Measurements from ENCODE around the gene AKT2. TPM values are rescaled to one million over a fixed set of nuclear protein-coding genes. Genes with fewer than 3 reads are reported as not detected.

Gene AKT2
- total RNA-seq, 2 experiments from 2014 or later = 137 to 139 TPM

DNA sequence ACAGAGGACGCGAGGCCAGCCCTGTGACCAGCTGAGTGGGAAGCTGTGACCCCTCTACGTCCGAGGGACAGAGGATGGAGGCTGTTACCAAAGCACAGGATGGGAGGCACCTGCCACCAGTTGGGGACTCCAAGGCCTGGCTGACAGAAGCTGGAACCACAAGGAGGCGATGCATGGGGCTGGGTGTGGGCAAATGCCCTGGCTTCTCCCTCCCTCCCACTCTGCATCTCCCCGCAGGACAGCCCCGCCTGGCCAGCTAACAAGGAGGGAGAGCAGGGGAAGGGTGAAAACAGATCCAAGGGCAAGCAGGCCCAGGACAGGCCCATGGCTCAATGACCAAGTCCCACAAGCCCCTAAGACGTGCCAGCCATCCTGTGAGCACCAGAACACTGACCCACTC lies 28.6 kb downstream of the AKT2 start:
- H3K4me3 Mint-ChIP-seq = no peak overlapping the region
- no peaks in the 10 kb centered on the region for H3K27me3 Mint-ChIP-seq (ENCODE audit: low read depth)
- no peak for DNase-seq
- H3K9me3 Mint-ChIP-seq (ENCODE audit: insufficient read depth) = no peaks in the 10 kb centered on the region
- no peak for ATAC-seq
- peaks cover 3% of the 10 kb centered on the region for H3K4me1 Mint-ChIP-seq (ENCODE audit: low read depth)
- peaks cover 38% of the 10 kb centered on the region for H3K36me3 Mint-ChIP-seq (ENCODE audit: low read depth)
- no peak overlapping the region for H3K27ac Mint-ChIP-seq
- ChIA-PET CTCF (interaction anchor here (0.7 kb wide), 1 partner anchor 91 kb away, joined by 3 read pairs; no protein-coding TSS in a partner anchor), POLR2A (interaction anchor here (0.6 kb wide), 1 partner anchor 80 kb away, joined by 3 read pairs; no protein-coding TSS in a partner anchor)

DNA sequence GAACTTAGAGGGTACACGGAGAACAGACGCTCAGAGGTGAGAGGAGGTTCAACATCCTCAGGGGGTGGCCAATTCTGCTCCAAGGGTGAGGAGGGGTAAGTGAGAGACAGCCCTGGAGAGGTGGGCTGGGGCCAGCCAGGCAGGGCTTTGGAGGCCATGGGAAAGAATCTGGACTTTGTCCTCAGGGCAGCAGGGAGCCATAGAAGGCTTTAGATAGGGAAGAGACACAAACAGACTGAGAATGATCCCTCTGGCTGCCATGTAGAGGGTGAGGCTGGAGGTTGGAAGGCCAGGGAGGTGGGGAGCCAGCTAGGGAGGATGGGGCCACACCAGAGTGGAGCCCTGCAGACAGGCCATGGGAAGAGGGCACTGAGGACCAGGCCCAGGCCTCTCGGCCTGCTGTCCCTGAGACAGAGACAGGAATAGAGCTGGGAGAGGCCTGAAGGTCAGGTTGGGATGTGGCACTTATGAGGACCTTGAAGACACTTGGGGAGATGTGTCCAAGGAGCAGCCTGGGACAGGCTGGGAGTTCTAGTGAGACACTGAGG lies 29.5 kb downstream of the AKT2 start:
- H3K27ac Mint-ChIP-seq = peak overlapping the region; percentile 3
- ChIA-PET POLR2A (interaction anchor here (0.6 kb wide), 1 partner anchor 29 kb away, joined by 3 read pairs; no protein-coding TSS in a partner anchor), CTCF (no interaction called here)
- no peak for ATAC-seq
- peaks cover 33% of the 10 kb centered on the region for H3K36me3 Mint-ChIP-seq (ENCODE audit: low read depth)
- no peaks in the 10 kb centered on the region for H3K9me3 Mint-ChIP-seq (ENCODE audit: insufficient read depth)
- no peaks in the 10 kb centered on the region for H3K27me3 Mint-ChIP-seq (ENCODE audit: low read depth)
- no peak for DNase-seq
- peaks cover 3% of the 10 kb centered on the region for H3K4me1 Mint-ChIP-seq (ENCODE audit: low read depth)
- no peak overlapping the region for H3K4me3 Mint-ChIP-seq

DNA sequence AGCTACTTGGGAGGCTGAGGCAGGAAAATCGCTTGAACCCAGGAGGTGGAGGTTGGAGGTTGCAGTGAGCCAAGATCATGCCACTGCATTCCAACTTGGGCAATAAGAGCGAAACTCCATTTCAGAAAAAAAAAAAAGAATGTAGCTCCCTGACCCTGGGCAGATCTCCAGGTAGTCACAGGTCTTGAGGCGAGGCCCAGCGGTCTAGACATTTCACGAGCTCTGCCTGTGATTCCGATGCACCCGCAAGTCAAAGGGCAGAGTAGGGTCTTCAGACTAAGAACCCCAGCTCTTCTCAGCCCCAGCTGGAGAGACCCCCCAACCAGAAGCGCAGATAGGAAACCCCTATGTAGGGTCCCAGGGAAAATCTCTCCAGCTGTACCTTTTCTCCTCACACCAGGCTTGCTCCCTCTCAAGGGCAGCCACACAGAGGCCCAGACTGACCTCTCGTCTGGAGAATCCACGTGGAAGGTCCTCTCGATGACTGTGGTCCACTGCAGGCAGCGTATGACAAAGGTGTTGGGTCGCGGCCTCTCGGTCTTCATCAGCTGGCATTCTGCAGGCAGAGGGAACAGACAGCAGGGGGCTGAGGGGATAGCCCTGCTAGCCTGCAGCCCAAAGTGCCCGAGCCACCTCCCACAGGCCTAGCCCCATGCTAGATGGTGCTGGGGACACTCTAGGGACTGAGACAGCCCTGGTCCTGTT lies 30.3 kb downstream of the AKT2 start:
- Mint-ChIP-seq H3K36me3 (ENCODE audit: low read depth) (peaks cover 36% of the 10 kb centered on the region), H3K4me1 (ENCODE audit: low read depth) (peaks cover 3% of the 10 kb centered on the region), H3K9me3 (ENCODE audit: insufficient read depth) (no peaks in the 10 kb centered on the region), H3K27ac (no peak overlapping the region), H3K4me3 (no peak overlapping the region), H3K27me3 (ENCODE audit: low read depth) (no peaks in the 10 kb centered on the region)
- no peak for DNase-seq
- ChIA-PET POLR2A (no interaction called here), CTCF (interaction anchor here (1.1 kb wide), 1 partner anchor 51 kb away, joined by 3 read pairs; no protein-coding TSS in a partner anchor)
- no peak for ATAC-seq

DNA sequence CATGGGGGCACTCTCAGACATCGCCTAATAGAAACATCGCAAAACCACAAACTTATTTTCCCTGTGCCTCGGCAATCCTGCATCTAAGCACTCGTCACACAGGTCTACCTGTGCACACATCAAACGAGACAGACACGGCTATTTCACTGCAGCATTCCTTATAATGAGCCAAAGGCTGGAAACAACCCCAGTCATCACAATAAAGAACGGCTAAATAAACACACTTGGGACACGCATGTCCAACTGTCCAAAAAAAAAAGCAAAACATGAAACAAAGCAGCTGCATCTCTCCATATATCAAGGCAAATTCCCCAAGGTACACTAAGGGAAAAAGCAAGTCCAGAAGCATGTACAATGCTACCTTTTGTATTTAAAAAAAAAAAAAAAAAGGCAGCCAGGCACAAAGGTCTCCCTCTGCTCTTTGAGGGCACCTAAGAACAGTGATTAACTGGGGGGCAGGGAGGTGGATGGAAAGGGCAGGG lies 31.5 kb downstream of the AKT2 start:
- Mint-ChIP-seq H3K9me3 (ENCODE audit: insufficient read depth) (no peaks in the 10 kb centered on the region), H3K4me3 (no peak overlapping the region), H3K36me3 (ENCODE audit: low read depth) (peaks cover 39% of the 10 kb centered on the region), H3K4me1 (ENCODE audit: low read depth) (peaks cover 5% of the 10 kb centered on the region), H3K27ac (no peak overlapping the region), H3K27me3 (ENCODE audit: low read depth) (no peaks in the 10 kb centered on the region)
- DNase-seq = no peak
- POLR2A ChIA-PET = no interaction called here
- CTCF ChIA-PET = interaction anchor here (1.0 kb wide), 2 partner anchors 35 to 112 kb away, joined by 3 read pairs; partner anchors contain the start of gene TTC9B
- ATAC-seq = no peak

DNA sequence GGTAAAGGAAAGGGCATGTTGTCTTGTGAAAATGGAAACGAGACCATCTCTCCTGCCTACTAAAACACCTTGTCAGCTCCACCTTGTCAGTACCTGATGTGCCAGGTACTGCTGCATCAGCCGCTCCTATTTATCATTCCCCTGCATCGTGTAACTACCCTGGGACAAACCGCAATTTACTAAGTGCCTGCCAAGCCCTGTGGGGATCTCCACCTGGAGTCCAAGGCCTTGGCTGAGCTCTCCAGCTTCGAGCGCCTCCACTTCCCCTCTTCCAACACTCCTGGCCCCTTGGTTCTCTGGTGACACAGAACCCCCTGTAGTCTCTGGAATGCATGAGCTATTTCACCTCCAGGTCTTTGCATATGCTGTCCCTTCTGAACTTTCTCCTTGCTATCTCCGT lies 32.8 kb downstream of the AKT2 start:
- H3K4me3 Mint-ChIP-seq = no peak overlapping the region
- DNase-seq (no peak), ATAC-seq (no peak)
- peaks cover 35% of the 10 kb centered on the region for H3K36me3 Mint-ChIP-seq (ENCODE audit: low read depth)
- ChIA-PET POLR2A (no interaction called here), CTCF (no interaction called here)
- no peak overlapping the region for H3K27ac Mint-ChIP-seq
- peaks cover 3% of the 10 kb centered on the region for H3K4me1 Mint-ChIP-seq (ENCODE audit: low read depth)
- H3K9me3 Mint-ChIP-seq (ENCODE audit: insufficient read depth) = no peaks in the 10 kb centered on the region
- H3K27me3 Mint-ChIP-seq (ENCODE audit: low read depth) = no peaks in the 10 kb centered on the region

DNA sequence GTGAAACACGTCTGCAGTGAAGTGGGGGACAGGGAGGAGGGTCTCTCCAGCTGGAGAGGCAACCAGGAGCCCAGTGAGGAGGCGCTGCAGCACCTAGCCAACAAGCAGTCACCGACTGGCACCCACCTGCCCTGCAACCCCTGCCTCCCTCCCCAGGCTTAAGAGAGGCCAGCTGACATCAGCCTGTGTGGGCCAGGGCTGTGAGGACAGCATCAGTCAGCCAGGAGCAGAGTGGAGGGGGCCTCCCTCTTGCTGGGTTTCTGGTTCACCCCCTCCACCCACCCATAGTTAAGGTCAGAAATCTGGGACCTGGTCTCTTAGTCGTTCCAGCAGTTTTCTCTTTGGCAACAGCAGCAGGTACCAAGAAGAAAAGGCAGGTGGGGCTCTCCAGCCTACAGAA lies 33.2 kb downstream of the AKT2 start:
- no peaks in the 10 kb centered on the region for H3K27me3 Mint-ChIP-seq (ENCODE audit: low read depth)
- H3K4me3 Mint-ChIP-seq = no peak overlapping the region
- H3K4me1 Mint-ChIP-seq (ENCODE audit: low read depth) = peaks cover 2% of the 10 kb centered on the region
- DNase-seq = no peak
- no peak overlapping the region for H3K27ac Mint-ChIP-seq
- ChIA-PET POLR2A (no interaction called here), CTCF (no interaction called here)
- peaks cover 35% of the 10 kb centered on the region for H3K36me3 Mint-ChIP-seq (ENCODE audit: low read depth)
- ATAC-seq = no peak
- no peaks in the 10 kb centered on the region for H3K9me3 Mint-ChIP-seq (ENCODE audit: insufficient read depth)

DNA sequence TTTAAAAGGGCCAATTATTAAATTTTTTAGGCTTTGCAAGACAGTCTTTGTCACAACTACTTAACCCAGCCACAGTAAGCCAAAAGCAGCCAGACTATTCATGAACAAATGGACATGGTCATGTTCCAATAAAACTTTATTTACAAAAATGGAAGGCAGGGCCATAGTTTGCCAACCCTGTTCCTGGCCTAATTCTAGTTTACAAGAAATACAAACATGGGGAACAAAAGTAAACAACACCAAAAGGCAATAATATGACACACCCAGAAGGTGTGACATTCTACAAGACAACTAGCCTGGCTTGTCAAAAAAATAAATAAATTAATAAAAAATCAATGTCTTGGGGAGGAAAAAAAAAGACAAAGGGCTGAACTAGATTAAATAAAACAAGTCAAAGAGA lies 33.9 kb downstream of the AKT2 start:
- Mint-ChIP-seq H3K9me3 (ENCODE audit: insufficient read depth) (no peaks in the 10 kb centered on the region), H3K27ac (no peak overlapping the region), H3K4me3 (no peak overlapping the region), H3K27me3 (ENCODE audit: low read depth) (no peaks in the 10 kb centered on the region), H3K36me3 (ENCODE audit: low read depth) (peaks cover 34% of the 10 kb centered on the region), H3K4me1 (ENCODE audit: low read depth) (peaks cover 2% of the 10 kb centered on the region)
- POLR2A ChIA-PET = no interaction called here
- ATAC-seq (no peak), DNase-seq (no peak)
- CTCF ChIA-PET = no interaction called here

DNA sequence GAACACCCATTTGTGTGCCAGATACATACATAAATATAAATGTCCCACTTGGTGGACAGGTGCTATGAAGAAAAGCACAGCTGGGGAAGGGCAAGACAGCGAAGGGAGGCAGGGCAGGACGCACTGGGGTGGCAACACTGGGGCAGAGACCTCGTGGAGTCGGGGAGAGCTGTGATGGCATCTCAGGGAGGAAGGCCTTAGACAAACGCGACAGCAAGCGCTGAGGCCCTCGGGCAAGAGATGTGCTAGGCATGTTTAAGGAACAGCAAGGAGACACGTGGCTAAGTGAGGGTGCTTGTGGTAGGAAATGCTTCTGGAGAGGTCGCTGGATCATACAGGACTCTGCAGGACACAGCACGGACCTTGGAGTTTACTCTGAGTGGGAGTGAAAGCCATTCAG lies 35.4 kb downstream of the AKT2 start:
- no peak for ATAC-seq
- Mint-ChIP-seq H3K36me3 (ENCODE audit: low read depth) (peaks cover 22% of the 10 kb centered on the region), H3K27me3 (ENCODE audit: low read depth) (no peaks in the 10 kb centered on the region), H3K4me1 (ENCODE audit: low read depth) (peaks cover 2% of the 10 kb centered on the region), H3K4me3 (no peak overlapping the region), H3K27ac (peak overlapping the region; percentile 15), H3K9me3 (ENCODE audit: insufficient read depth) (no peaks in the 10 kb centered on the region)
- CTCF ChIA-PET = no interaction called here
- POLR2A ChIA-PET = no interaction called here
- DNase-seq = no peak

DNA sequence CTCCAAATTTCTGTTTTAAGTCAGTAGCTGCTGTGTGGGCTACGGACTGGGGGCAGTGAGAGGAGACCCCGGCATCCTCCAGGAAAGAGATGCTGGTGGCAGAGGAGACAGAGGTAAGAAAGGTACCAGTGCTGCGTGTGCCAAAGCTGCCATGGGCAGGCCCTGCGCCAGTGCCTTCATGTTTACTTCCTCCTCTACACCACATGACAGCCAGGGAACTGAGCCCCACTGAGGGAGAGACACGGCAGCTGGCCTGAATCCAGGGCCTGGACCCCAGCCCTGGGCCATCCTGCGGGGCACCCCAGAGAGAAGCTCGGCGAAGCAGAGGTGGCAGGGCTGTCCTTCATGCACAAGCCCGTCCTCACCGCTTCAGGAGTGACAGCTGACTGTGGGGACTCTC lies 35.9 kb downstream of the AKT2 start:
- CTCF ChIA-PET = no interaction called here
- no peaks in the 10 kb centered on the region for H3K27me3 Mint-ChIP-seq (ENCODE audit: low read depth)
- DNase-seq (no peak), ATAC-seq (no peak)
- no peak overlapping the region for H3K27ac Mint-ChIP-seq
- H3K36me3 Mint-ChIP-seq (ENCODE audit: low read depth) = peaks cover 20% of the 10 kb centered on the region
- H3K4me3 Mint-ChIP-seq = no peak overlapping the region
- POLR2A ChIA-PET = no interaction called here
- no peaks in the 10 kb centered on the region for H3K9me3 Mint-ChIP-seq (ENCODE audit: insufficient read depth)
- H3K4me1 Mint-ChIP-seq (ENCODE audit: low read depth) = peaks cover 2% of the 10 kb centered on the region

DNA sequence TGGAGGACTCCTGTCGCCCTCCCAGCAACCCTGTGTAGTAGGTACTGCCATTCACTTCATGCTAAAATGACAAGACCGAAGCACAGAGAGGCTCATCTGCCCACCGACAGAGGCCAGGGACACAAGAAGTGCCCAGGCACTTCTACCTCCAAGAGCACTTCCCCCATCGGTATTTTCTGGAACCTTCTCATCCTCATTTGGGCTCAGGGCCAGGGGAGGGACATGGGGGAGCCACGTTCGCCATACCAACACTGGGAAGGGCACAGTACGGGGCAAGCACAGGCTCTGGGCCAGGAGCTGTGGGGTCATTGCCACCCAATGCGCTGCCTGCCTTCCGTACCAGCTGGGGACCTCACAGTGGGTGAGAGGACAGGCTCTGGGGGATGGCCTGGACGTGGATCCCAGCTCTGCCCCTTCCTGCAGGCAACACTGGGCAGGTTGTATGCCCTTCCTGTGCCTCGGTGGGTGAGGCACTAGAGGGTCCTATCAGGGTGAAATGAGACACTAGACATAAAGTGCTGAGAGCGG lies 37.3 kb downstream of the AKT2 start:
- no peak for ATAC-seq

DNA sequence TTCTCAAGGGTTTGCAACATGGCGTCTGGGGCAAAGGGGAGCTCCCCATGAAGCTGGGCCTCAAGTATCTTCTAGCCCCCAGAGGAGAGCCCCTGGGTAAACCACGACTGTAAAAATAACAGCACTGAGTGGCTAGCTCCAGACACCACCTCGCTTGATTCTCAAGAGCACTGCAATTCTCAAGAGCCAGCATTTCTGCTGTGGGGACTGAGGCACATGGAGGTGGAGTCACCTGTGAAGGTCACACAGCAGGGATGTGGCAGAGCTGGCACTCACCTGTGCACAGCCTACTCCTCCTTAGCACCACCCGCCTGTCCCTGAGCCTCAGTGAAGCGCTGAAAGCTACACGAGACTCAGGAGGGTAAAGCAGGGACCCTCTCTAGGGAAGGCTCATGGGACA lies 38.0 kb downstream of the AKT2 start:
- ATAC-seq (no peak), DNase-seq (no peak)
- H3K27me3 Mint-ChIP-seq (ENCODE audit: low read depth) = no peaks in the 10 kb centered on the region
- H3K27ac Mint-ChIP-seq = no peak overlapping the region
- peaks cover 2% of the 10 kb centered on the region for H3K4me1 Mint-ChIP-seq (ENCODE audit: low read depth)
- peaks cover 7% of the 10 kb centered on the region for H3K36me3 Mint-ChIP-seq (ENCODE audit: low read depth)
- CTCF ChIA-PET = no interaction called here
- POLR2A ChIA-PET = no interaction called here
- H3K9me3 Mint-ChIP-seq (ENCODE audit: insufficient read depth) = no peaks in the 10 kb centered on the region
- H3K4me3 Mint-ChIP-seq = no peak overlapping the region

More for the DNA sequence above, 37.3 kb downstream of the AKT2 start:
- ChIA-PET POLR2A (no interaction called here), CTCF (no interaction called here)
- Mint-ChIP-seq H3K27ac (peak overlapping the region; percentile 57), H3K4me3 (no peak overlapping the region), H3K36me3 (ENCODE audit: low read depth) (peaks cover 9% of the 10 kb centered on the region), H3K4me1 (ENCODE audit: low read depth) (peaks cover 2% of the 10 kb centered on the region), H3K27me3 (ENCODE audit: low read depth) (no peaks in the 10 kb centered on the region), H3K9me3 (ENCODE audit: insufficient read depth) (no peaks in the 10 kb centered on the region)
- no peak for DNase-seq

DNA sequence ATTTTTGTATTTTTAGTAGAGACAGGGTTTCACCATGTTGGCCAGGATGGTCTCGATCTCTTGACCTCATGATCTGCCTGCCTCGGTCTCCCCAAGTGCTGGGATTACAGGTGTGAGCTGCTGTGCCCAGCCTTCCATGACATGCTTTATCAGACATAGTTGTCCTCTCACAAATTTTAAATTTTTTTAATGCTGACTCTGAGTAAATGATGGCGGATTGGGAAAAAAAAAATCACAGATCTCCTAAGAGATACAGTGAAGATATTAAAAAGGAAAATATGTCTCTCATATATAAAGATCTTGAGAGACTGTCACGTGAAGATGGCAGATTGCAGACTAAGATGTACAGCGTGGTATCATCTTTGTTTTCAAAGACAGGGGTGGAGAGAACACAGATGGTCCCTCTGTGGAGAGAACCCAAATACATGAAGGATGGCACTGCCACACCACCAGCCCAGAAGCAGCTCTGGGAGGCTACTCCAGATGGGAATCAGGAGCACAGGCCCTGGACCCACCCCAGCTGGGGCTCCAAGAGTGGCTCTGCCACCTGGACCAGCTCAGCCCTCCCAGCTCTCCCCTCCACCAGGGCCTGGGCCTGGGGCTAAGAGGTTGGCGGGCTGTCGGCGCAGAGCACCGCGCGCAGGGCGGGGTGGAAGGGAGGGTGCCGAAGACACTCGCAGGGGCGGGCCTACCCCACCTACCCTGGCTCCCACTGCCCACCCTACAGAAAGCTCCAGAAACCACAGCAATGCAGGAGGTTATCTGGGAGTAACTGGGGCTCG lies 38.7 kb downstream of the AKT2 start:
- ATAC-seq = no peak
- no peaks in the 10 kb centered on the region for H3K9me3 Mint-ChIP-seq (ENCODE audit: insufficient read depth)
- peaks cover 10% of the 10 kb centered on the region for H3K36me3 Mint-ChIP-seq (ENCODE audit: low read depth)
- H3K27ac Mint-ChIP-seq = no peak overlapping the region
- H3K4me3 Mint-ChIP-seq = no peak overlapping the region
- DNase-seq = no peak
- ChIA-PET POLR2A (no interaction called here), CTCF (no interaction called here)
- peaks cover 2% of the 10 kb centered on the region for H3K4me1 Mint-ChIP-seq (ENCODE audit: low read depth)
- H3K27me3 Mint-ChIP-seq (ENCODE audit: low read depth) = no peaks in the 10 kb centered on the region
